H1 (cell line): ENCODE measurements around the gene KIAA0040. TPM values are rescaled to one million over a fixed set of nuclear protein-coding genes. Genes with fewer than 3 reads are reported as not detected.

Experiments used
- polyA plus RNA-seq, 7 experiments: library from polyadenylated mRNA; depleted of rRNA in 3 of 7; stranded (reverse) in 5 of 7; unstranded in 2 of 7; fragments of >200 nt in 5 of 7; fragments of 200-250 nt in 2 of 7; gene quantifications; 1 replicate in 5 of 7; 2 replicates in 1 of 7; 4 replicates in 1 of 7; pipeline versions ENCODE4 v1.2.1 to v1.2.3, GENCODE V29; 2011 to 2013; ENCODE audit warnings: missing spikeins in 2 of 7, mixed read lengths in 2 of 7
- total RNA-seq: library from RNA; stranded (reverse); fragmentation: NEBNext Ultra II Directional; extraction: Animal tissue kit (Norgen Biotek cat#: 25700); gene quantifications from 2 replicates; pipeline ENCODE4 v1.2.1, GENCODE V29; 2021
- TF ChIP-seq, protein P1 (sequence below): fragments of 300-600 bp; sonication (generic); IDR thresholded peaks from 2 replicates; pipeline ENCODE4 v1.7.1; 2012; ENCODE audit warnings: low read length, moderate library complexity, mild to moderate bottlenecking, inconsistent platforms; ENCODE audit not compliant: insufficient replicate concordance

The KIAA0040 gene
- total and polyA plus RNA-seq, 2 of the 8 experiments (the other 6 are each of a cell fraction or from before 2014, with no cell fraction given) = 11.0 to 14.1 TPM

DNA sequence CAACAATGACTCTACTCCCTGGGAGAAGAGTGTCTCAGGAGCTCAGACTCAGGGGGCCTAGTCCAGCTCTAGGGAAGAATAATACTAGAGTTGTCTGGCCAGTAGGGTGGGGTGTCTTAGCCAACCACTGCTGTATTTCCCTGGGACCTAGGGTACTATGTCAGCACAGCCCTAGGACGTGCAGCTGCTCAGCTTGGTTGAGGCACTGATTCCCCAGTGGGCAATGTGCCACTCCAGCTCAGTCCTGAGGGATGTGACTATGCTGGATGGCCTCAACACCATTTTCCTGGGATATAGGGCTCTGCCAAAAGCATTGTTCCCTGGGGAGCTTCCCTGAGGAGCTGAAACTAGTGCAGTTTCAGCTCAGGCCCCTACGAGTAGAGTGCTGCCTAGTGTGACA is 77.6 kb downstream of the KIAA0040 start (continued):
- TF ChIP-seq, protein P1, sequence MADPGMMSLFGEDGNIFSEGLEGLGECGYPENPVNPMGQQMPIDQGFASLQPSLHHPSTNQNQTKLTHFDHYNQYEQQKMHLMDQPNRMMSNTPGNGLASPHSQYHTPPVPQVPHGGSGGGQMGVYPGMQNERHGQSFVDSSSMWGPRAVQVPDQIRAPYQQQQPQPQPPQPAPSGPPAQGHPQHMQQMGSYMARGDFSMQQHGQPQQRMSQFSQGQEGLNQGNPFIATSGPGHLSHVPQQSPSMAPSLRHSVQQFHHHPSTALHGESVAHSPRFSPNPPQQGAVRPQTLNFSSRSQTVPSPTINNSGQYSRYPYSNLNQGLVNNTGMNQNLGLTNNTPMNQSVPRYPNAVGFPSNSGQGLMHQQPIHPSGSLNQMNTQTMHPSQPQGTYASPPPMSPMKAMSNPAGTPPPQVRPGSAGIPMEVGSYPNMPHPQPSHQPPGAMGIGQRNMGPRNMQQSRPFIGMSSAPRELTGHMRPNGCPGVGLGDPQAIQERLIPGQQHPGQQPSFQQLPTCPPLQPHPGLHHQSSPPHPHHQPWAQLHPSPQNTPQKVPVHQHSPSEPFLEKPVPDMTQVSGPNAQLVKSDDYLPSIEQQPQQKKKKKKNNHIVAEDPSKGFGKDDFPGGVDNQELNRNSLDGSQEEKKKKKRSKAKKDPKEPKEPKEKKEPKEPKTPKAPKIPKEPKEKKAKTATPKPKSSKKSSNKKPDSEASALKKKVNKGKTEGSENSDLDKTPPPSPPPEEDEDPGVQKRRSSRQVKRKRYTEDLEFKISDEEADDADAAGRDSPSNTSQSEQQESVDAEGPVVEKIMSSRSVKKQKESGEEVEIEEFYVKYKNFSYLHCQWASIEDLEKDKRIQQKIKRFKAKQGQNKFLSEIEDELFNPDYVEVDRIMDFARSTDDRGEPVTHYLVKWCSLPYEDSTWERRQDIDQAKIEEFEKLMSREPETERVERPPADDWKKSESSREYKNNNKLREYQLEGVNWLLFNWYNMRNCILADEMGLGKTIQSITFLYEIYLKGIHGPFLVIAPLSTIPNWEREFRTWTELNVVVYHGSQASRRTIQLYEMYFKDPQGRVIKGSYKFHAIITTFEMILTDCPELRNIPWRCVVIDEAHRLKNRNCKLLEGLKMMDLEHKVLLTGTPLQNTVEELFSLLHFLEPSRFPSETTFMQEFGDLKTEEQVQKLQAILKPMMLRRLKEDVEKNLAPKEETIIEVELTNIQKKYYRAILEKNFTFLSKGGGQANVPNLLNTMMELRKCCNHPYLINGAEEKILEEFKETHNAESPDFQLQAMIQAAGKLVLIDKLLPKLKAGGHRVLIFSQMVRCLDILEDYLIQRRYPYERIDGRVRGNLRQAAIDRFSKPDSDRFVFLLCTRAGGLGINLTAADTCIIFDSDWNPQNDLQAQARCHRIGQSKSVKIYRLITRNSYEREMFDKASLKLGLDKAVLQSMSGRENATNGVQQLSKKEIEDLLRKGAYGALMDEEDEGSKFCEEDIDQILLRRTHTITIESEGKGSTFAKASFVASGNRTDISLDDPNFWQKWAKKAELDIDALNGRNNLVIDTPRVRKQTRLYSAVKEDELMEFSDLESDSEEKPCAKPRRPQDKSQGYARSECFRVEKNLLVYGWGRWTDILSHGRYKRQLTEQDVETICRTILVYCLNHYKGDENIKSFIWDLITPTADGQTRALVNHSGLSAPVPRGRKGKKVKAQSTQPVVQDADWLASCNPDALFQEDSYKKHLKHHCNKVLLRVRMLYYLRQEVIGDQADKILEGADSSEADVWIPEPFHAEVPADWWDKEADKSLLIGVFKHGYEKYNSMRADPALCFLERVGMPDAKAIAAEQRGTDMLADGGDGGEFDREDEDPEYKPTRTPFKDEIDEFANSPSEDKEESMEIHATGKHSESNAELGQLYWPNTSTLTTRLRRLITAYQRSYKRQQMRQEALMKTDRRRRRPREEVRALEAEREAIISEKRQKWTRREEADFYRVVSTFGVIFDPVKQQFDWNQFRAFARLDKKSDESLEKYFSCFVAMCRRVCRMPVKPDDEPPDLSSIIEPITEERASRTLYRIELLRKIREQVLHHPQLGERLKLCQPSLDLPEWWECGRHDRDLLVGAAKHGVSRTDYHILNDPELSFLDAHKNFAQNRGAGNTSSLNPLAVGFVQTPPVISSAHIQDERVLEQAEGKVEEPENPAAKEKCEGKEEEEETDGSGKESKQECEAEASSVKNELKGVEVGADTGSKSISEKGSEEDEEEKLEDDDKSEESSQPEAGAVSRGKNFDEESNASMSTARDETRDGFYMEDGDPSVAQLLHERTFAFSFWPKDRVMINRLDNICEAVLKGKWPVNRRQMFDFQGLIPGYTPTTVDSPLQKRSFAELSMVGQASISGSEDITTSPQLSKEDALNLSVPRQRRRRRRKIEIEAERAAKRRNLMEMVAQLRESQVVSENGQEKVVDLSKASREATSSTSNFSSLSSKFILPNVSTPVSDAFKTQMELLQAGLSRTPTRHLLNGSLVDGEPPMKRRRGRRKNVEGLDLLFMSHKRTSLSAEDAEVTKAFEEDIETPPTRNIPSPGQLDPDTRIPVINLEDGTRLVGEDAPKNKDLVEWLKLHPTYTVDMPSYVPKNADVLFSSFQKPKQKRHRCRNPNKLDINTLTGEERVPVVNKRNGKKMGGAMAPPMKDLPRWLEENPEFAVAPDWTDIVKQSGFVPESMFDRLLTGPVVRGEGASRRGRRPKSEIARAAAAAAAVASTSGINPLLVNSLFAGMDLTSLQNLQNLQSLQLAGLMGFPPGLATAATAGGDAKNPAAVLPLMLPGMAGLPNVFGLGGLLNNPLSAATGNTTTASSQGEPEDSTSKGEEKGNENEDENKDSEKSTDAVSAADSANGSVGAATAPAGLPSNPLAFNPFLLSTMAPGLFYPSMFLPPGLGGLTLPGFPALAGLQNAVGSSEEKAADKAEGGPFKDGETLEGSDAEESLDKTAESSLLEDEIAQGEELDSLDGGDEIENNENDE = no peak
